Activated T-helper 1 cell treated with anti-CD3 and anti-CD28 coated beads, Interleukin-12 subunit alpha, Interleukin-12 subunit beta, Interleukin-2, Interleukin-4 antibody, amounts not matched to agents 30 ng/mL and 10 ng/mL and 1 ng/mL, durations not matched to agents 14 hours and 24 hours and 36 hours (primary cell): Measurements from ENCODE around the gene COL23A1. TPM values are rescaled to one million over a fixed set of nuclear protein-coding genes. Genes with fewer than 3 reads are reported as not detected.

Source experiments
- DNase-seq: peaks from one replicate; pipeline ENCODE4 v3.0.0; 2021; ENCODE audit warnings: low spot score
- H3K27ac Mint-ChIP-seq: one replicate; pipeline ENCODE4 v1.8.0; 2021; ENCODE audit warnings: mild to moderate bottlenecking, mixed read lengths
- H3K27me3 Mint-ChIP-seq: one replicate; pipeline ENCODE4 v1.8.0; 2022; ENCODE audit warnings: mild to moderate bottlenecking, moderate library complexity, mixed read lengths; ENCODE audit not compliant: insufficient read depth
- H3K36me3 Mint-ChIP-seq: one replicate; pipeline ENCODE4 v1.8.0; 2021; ENCODE audit warnings: low read depth, mixed read lengths
- H3K4me1 Mint-ChIP-seq: one replicate; pipeline ENCODE4 v1.8.0; 2021; ENCODE audit warnings: low read depth, mixed read lengths
- H3K4me3 Mint-ChIP-seq: one replicate; pipeline ENCODE4 v1.8.0; 2021; ENCODE audit warnings: mild to moderate bottlenecking, moderate library complexity, mixed read lengths
- H3K9me3 Mint-ChIP-seq: one replicate; pipeline ENCODE4 v1.8.0; 2021; ENCODE audit warnings: mixed read lengths
- intact Hi-C: fragments of 100-400 bp; cut with micrococcal nuclease; formaldehyde crosslinking; loops from one replicate; pipeline ENCODE4 v1.15.1; 2024
- total RNA-seq: library from RNA; stranded (reverse); gene quantifications from 2 replicates; pipeline ENCODE4 v1.2.3, GENCODE V29; 2022

Gene COL23A1
- total RNA-seq, 1 donor from 2014 or later = not detected

DNA sequence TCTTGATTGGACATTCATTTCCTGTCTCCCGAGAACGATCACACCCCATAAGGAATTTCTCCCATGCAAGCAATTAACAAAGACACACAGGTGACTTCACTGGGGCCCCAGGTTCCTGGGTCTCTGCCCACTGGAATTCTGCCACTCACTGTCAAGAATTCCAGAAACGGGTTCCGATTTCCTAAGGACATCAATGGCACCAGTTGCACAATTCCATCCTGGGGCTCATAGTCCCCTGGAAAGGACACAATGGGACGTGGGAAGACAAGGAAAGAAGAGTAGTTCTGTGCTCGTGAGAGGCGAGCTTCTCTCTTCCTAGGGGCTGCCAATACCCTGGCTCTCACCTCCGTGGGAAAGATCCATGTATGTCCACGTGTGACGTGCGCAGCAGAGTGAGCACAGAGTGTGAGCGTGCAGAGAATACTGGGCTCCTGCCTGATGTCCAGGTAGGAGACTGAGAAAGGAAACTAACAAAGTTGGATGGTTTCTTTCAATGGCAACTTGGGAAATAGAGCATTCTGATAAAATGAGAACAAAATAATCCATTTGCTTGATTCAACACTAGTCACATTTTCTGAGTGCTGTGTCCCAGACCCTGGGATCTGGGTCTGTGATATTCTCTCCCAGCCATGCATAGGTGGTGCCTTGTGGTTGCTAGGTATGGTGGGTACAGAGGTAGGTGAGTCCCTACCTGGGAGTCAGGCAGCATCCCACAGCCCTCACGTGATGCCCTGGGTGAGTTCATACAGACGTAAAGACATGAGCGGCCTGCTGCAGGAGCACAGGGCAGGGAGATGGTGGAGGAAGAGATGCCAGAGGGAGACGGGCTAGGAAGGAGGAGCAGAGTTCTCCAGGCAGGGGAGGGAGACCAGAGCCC, 159.8 kb downstream of the COL23A1 start:
- H3K27ac Mint-ChIP-seq = no peak overlapping the region

DNA sequence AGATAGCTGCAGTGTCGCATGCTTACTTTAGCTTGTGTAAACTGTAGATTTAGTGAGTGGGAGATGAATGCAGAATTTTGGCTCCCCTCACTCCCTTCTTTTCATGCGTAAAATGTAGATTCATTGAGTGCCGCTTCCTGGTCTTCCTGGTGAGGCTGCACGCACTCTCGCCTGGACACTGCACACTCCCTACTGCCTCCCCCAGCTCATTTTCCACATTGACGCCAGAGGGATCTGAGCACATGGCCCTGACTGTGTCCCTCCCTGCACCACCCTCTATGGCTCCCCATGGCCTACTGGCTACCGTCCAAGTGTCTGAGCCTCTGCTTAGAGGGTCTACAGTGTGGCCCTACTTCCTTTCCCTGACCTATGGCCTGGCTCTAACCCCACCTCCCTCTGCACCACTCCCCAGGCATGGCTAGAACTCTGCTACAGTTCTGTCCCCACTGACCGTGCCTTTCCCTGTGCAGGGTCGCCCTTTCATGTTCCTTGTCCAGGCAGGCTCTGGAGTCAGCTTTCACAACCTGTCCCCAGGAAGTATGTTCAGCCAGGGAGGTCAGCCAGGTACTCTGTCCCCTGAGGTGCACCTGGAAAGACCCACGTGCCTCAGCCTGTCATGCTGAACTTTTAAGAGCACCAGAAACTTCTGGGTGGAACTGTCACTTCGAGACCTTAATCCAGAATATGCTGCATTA, 160.6 kb downstream of the COL23A1 start:
- Mint-ChIP-seq H3K27ac (no peak overlapping the region), H3K27me3 (no peaks in the 10 kb centered on the region), H3K9me3 (no peaks in the 10 kb centered on the region), H3K36me3 (no peaks in the 10 kb centered on the region), H3K4me1 (no peaks in the 10 kb centered on the region), H3K4me3 (no peak overlapping the region)
- intact Hi-C loops = no loop called here
- no peak for DNase-seq

More for the DNA sequence above, 159.8 kb downstream of the COL23A1 start:
- H3K4me3 Mint-ChIP-seq = no peak overlapping the region
- no peaks in the 10 kb centered on the region for H3K27me3 Mint-ChIP-seq
- H3K36me3 Mint-ChIP-seq = no peaks in the 10 kb centered on the region
- no peaks in the 10 kb centered on the region for H3K4me1 Mint-ChIP-seq
- no peak for DNase-seq
- intact Hi-C loops = no loop called here
- H3K9me3 Mint-ChIP-seq = no peaks in the 10 kb centered on the region

DNA sequence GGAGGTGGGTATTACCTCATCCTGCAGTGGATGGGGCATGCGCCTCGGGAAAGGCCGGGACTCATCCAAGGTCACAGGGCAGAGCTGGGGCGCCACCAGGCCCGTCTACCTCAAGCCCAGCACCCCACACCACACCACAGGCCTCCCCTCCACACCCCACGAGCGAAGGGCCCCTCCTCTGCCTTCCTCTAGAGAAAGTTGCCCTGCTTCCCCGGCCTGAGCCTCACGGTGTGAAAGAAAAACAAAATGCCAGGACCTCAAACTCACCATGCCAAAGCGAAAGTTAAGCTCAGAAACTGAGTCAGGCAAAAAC, 161.1 kb downstream of the COL23A1 start:
- Mint-ChIP-seq H3K27me3 (no peaks in the 10 kb centered on the region), H3K36me3 (no peaks in the 10 kb centered on the region), H3K4me3 (no peak overlapping the region), H3K4me1 (no peaks in the 10 kb centered on the region), H3K9me3 (no peaks in the 10 kb centered on the region), H3K27ac (no peak overlapping the region)
- DNase-seq = no peak
- intact Hi-C loops = no loop called here

DNA sequence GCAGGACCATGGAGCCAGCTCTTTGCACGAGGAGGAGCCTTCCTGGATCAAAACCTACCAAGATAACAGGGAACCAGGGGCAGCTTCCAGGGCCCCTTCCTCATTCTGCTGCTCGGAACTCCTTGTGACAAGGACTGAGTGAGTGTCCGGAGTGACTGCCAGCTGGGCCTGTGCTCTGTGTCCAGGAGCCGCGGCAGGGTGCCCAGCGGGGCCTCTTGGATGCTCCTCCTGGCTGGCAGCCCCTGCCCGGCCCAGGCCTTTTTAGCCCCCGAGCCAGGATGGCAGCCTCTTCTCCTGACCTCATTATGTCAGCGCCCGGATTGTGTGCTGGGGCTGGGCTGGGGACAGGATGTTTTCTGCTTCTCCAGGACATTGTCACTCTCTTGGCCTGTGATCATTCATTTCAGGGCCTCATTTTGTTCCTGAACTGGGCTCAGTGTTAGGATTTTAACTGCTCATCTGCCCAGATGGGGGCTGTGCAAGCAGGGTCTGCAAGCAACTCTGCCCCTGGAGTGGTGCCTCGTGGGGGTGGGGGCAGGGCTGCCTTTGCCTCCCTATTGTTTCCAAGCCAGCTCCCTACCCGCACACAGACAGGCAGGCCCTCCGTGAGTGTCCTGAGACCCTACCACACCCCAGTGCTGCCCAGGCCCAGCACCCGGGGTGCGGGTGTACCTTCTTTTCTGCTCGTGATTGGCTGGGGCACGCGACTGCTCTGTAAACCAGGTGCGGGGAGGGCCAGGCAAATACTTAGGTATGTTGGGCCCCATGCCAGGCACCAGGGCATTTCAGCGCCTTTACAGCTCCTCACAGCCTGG, 161.6 kb downstream of the COL23A1 start:
- DNase-seq = no peak
- no peak overlapping the region for H3K4me3 Mint-ChIP-seq
- no peaks in the 10 kb centered on the region for H3K4me1 Mint-ChIP-seq
- intact Hi-C loops = no loop called here
- no peaks in the 10 kb centered on the region for H3K36me3 Mint-ChIP-seq
- H3K27ac Mint-ChIP-seq = no peak overlapping the region
- H3K27me3 Mint-ChIP-seq = no peaks in the 10 kb centered on the region
- no peaks in the 10 kb centered on the region for H3K9me3 Mint-ChIP-seq

DNA sequence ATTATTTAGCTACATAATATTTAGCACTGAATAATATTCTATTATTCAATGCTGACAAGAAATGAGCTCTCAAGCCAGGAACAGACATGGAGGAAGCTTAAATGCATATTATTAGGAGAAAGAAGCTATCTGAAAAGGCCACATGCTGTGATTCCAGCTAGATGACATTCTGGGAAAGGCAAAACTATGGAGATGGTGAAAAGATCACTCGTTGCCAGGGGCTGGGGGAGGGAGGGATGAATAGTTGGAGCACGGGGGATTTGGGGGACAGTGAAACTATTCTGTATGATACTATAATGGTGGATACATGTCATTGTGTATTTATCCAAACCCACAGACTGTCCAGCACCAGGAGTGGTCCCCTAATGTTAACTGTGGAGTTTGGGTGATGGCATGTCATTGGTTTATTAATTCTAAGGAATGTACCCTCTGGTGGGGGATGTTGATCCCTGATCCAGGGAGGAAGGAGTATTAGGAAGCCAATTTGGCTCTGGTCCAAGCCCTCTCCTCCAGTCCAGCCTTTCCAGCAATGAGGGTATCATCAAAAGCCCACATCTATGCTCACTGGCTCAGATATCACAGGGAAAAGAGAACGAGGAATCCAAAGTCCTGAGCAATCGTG, 162.5 kb downstream of the COL23A1 start:
- H3K9me3 Mint-ChIP-seq = no peaks in the 10 kb centered on the region
- intact Hi-C loops = no loop called here

DNA sequence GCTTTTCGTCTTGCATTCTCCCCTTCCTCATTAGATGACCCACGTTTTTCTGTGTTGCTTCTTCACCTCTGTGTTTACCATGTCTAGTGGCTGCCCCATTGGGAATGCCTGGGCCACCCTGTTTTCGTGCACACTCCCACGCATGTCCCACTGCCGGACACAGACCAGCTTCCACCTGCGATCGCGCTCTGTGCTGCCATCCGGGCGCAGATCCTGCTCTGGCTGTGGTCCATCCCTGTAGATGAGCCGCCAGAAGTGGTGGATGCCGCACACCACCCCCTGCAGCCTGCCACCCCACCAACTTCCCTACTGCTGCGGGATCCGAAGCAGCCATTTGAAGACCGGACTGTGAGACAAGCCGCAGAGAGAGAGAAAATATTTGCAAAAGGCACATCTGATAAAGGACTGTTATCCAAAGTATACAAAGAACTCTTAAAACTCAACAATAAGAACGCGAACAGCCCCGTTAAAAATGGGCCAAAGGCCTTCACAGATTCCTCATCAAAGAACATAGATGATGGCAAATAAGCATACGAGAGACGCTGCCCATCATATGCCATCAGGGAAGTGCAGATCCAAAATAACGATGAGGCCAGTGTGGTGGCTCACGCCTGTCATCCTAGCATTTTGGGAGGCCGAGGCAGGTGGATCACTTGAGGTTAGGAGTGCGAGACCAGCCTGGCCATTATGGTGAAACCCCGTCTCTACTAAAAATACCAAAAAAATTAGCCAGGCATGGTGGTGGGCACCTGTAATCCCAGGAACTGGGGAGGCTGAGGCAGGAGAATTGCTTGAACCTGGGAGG, 163.7 kb downstream of the COL23A1 start:
- no peak overlapping the region for H3K4me3 Mint-ChIP-seq
- H3K27ac Mint-ChIP-seq = no peak overlapping the region
- no peak for DNase-seq
- H3K27me3 Mint-ChIP-seq = no peaks in the 10 kb centered on the region
- intact Hi-C loops = no loop called here
- H3K9me3 Mint-ChIP-seq = no peaks in the 10 kb centered on the region
- H3K4me1 Mint-ChIP-seq = no peaks in the 10 kb centered on the region
- H3K36me3 Mint-ChIP-seq = no peaks in the 10 kb centered on the region

More for the DNA sequence above, 162.5 kb downstream of the COL23A1 start:
- Mint-ChIP-seq H3K4me3 (no peak overlapping the region), H3K36me3 (no peaks in the 10 kb centered on the region), H3K27me3 (no peaks in the 10 kb centered on the region), H3K27ac (no peak overlapping the region), H3K4me1 (no peaks in the 10 kb centered on the region)
- no peak for DNase-seq

DNA sequence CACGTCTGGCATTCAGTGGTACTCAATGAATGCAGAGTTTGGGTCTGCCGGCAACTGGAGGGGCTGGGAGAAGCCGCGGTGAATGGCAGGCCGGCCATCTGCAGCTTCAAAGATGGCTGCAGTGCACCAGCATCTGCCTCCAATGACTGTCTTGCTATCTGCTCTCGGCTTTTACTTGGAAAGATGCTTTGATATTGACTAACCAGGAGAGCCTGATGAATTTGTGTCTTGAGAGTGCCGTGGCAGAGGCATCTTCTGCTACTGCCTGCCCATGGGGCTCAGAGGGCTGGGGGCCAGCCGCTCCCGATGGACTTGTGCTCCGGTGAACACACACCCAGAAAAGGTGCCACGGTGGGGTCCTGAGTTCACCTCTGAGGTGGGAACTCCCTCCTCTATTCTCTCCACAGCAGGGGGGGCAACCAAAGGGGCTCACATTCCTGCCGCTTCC, 164.5 kb downstream of the COL23A1 start:
- no peaks in the 10 kb centered on the region for H3K4me1 Mint-ChIP-seq
- no peaks in the 10 kb centered on the region for H3K36me3 Mint-ChIP-seq
- H3K27ac Mint-ChIP-seq = no peak overlapping the region
- no peak for DNase-seq
- no peaks in the 10 kb centered on the region for H3K27me3 Mint-ChIP-seq
- intact Hi-C loops = no loop called here
- no peak overlapping the region for H3K4me3 Mint-ChIP-seq
- H3K9me3 Mint-ChIP-seq = no peaks in the 10 kb centered on the region

DNA sequence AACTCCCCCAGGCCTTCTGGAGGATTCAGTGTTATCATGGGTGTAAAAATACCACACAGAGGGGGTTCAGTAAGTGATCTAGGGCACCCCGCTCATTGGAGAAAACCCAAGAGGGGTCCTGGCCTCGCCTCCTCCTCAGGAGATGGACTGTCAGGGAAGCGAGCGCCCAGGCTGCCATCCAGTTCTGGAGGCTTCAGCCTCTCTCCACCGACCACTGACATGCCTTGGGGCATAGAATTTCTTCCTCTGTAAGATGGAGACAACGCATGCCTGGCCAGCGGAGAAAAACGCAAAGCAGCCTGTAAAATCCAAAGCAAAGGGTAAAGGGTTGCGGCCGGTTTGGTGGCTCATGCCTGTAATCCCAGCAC, 165.4 kb downstream of the COL23A1 start:
- intact Hi-C loops = no loop called here
- Mint-ChIP-seq H3K27me3 (no peaks in the 10 kb centered on the region), H3K4me3 (no peak overlapping the region), H3K27ac (no peak overlapping the region), H3K4me1 (no peaks in the 10 kb centered on the region), H3K9me3 (no peaks in the 10 kb centered on the region), H3K36me3 (no peaks in the 10 kb centered on the region)
- no peak for DNase-seq

DNA sequence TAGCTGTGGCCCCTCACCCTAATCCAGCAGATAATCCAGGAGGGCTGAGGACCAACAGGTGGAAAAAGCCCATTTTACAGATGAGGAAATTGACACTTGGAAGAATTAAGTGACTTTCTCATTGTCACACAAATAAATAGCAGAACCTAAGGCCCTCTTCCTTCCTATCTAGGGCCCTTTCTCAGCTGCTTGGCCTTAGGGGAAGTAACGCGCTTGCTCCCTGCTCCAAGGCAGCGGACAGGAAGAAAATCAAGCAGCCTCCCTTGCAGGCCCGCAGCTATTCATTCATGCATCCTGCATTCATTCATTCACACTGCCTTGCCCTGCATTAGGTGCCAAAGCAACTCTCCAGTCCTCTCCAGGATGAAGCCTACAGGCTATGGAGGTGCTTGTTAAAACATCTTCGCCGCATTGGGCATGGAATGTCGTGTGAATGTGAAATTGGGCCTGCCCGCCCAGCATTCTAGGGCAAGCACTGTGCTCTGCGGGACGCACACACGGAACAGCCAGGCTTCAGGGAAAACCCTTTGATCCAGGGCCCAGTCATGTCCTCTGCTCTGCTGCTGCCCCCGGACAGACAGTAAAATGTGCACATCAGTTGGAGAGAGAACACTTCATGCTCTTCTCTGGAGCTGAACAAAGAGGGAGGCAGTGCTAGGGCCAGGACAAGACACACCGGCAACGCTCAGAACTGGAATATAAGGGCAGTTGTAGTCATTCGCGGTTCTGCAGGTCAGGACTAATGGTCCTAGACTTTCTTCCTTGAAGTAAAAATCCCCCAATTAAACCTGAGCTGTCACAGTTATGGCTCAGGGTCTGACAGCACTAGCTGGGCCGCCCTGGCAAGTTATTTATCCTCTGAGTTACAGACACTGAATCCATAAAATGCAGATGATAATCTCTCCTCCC, 166.0 kb downstream of the COL23A1 start:
- H3K4me1 Mint-ChIP-seq = no peaks in the 10 kb centered on the region
- no peak overlapping the region for H3K27ac Mint-ChIP-seq
- no peaks in the 10 kb centered on the region for H3K27me3 Mint-ChIP-seq
- intact Hi-C loops = no loop called here
- no peaks in the 10 kb centered on the region for H3K9me3 Mint-ChIP-seq
- no peak for DNase-seq
- no peak overlapping the region for H3K4me3 Mint-ChIP-seq
- H3K36me3 Mint-ChIP-seq = no peaks in the 10 kb centered on the region

DNA sequence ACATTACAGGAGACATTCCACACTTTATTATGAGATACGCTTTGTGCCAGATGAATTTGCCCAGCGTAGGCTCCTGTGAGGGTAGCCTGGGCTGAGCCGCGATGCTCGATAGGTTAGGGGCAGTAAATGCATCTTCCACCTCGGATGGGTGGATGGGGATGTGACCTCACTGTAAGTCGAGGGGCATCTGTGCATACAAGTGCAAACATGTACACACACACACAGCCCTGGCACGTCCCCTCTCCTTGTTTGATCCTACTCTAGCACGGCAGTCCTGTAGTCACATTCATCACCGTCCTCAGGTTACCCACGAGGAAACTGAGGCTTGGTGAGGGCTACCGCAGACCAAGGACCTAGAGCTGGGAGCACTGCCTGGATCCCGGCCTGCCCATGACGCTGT, 166.8 kb downstream of the COL23A1 start:
- no peak overlapping the region for H3K4me3 Mint-ChIP-seq
- no peaks in the 10 kb centered on the region for H3K9me3 Mint-ChIP-seq
- H3K36me3 Mint-ChIP-seq = no peaks in the 10 kb centered on the region
- H3K27ac Mint-ChIP-seq = no peak overlapping the region
- DNase-seq = no peak
- no peaks in the 10 kb centered on the region for H3K27me3 Mint-ChIP-seq
- H3K4me1 Mint-ChIP-seq = no peaks in the 10 kb centered on the region
- intact Hi-C loops = no loop called here

DNA sequence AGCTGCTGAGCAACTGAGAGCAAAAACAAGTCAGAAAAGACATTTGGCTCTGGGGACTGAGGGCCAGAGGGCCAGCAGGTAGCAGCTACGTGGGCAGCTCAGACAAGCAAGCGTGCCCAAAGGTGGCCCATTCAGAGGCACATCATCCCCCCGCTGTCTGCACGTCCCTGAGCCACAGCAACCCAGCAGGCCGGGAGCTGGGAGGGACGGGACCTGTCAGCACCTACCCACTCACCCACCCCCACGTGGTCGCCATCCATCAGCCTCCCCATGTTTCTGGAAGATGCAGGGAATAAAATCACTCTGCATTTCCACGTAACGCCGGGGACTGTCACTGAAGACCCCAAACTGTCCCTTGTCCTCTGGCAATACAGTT, 167.8 kb downstream of the COL23A1 start:
- no peaks in the 10 kb centered on the region for H3K9me3 Mint-ChIP-seq
- no peak overlapping the region for H3K4me3 Mint-ChIP-seq
- intact Hi-C loops = no loop called here
- peaks cover 4% of the 10 kb centered on the region for H3K27me3 Mint-ChIP-seq
- H3K4me1 Mint-ChIP-seq = no peaks in the 10 kb centered on the region
- DNase-seq = no peak
- no peak overlapping the region for H3K27ac Mint-ChIP-seq
- H3K36me3 Mint-ChIP-seq = no peaks in the 10 kb centered on the region
